DND-41 (cell line): Measurements from ENCODE around the gene CHERP.
"Not testable (repeated sequence)": the region's sequence is repeated elsewhere in the genome, so short reads cannot be mapped to it uniquely, and the experiment has no call there.

Experiments
- ATAC-seq: fragments of 200-7000 bp; cut with Tn5 transposase; 3 replicates; pipeline ENCODE4 v1.9.1; 2021; ENCODE audit warnings: low read depth; ENCODE audit not compliant: insufficient read depth
- DNase-seq: peaks from one replicate; pipeline ENCODE4 v3.0.0-alpha.2; 2020
- H2AFZ ChIP-seq: 2 replicates; pipeline ENCODE4 v1.6.0; 2012; ENCODE audit warnings: low read depth, low read length
- H3K27ac ChIP-seq: 2 replicates; pipeline ENCODE4 v1.5.1; 2012; ENCODE audit warnings: low read length, inconsistent platforms
- H3K27me3 ChIP-seq: fragments of 200-600 bp; sonication (generic); 2 replicates; pipeline ENCODE4 v1.6.0; 2012; ENCODE audit warnings: low read length, mild to moderate bottlenecking, inconsistent platforms; ENCODE audit not compliant: insufficient read depth, poor library complexity
- H3K36me3 ChIP-seq: 2 replicates; pipeline ENCODE4 v1.5.1; 2012; ENCODE audit warnings: low read length, inconsistent platforms; ENCODE audit not compliant: insufficient read depth
- H3K4me1 ChIP-seq: 2 replicates; pipeline ENCODE4 v1.5.1; 2012; ENCODE audit warnings: mild to moderate bottlenecking, low read length; ENCODE audit not compliant: insufficient read depth
- H3K4me2 ChIP-seq: 2 replicates; pipeline ENCODE4 v1.6.0; 2012; ENCODE audit warnings: mild to moderate bottlenecking, moderate library complexity, low read length, inconsistent platforms; ENCODE audit not compliant: insufficient read depth
- H3K4me3 ChIP-seq, 2 experiments: fragments of 200-600 bp in 1 of 2; shearing (Covaris generic) in 1 of 2; 2 replicates each; pipeline ENCODE4 v1.5.1; 2012 to 2016; ENCODE audit warnings: inconsistent platforms in 2 of 2, low read length in 2 of 2, mild to moderate bottlenecking in 2 of 2, low read depth in 1 of 2, moderate library complexity in 1 of 2
- H3K79me2 ChIP-seq: 2 replicates; pipeline ENCODE4 v1.6.0; 2012; ENCODE audit warnings: low read length, inconsistent platforms; ENCODE audit not compliant: insufficient read depth
- H3K9ac ChIP-seq: 2 replicates; pipeline ENCODE4 v1.6.0; 2012; ENCODE audit warnings: low read depth, mild to moderate bottlenecking, inconsistent platforms, low read length, moderate library complexity
- H3K9me3 ChIP-seq: 2 replicates; pipeline ENCODE4 v1.5.1; 2012; ENCODE audit warnings: low read length, moderate library complexity, mild to moderate bottlenecking, inconsistent platforms; ENCODE audit not compliant: insufficient read depth, severe bottlenecking
- H4K20me1 ChIP-seq: 2 replicates; pipeline ENCODE4 v1.6.0; 2012; ENCODE audit warnings: low read length; ENCODE audit not compliant: insufficient read depth
- EZH2 ChIP-seq: IDR thresholded peaks from 3 replicates; pipeline ENCODE4 v1.6.1; 2012; ENCODE audit warnings: borderline replicate concordance, low read depth, mild to moderate bottlenecking, moderate library complexity, low read length, inconsistent platforms; ENCODE audit not compliant: severe bottlenecking
- TF ChIP-seq, protein P1 (sequence below): IDR thresholded peaks from 2 replicates; pipeline ENCODE4 v1.5.1; 2012; ENCODE audit warnings: borderline replicate concordance, low read length, moderate library complexity, mild to moderate bottlenecking; ENCODE audit not compliant: poor library complexity, severe bottlenecking; ENCODE audit errors: extremely low read depth

CHERP gene

DNA sequence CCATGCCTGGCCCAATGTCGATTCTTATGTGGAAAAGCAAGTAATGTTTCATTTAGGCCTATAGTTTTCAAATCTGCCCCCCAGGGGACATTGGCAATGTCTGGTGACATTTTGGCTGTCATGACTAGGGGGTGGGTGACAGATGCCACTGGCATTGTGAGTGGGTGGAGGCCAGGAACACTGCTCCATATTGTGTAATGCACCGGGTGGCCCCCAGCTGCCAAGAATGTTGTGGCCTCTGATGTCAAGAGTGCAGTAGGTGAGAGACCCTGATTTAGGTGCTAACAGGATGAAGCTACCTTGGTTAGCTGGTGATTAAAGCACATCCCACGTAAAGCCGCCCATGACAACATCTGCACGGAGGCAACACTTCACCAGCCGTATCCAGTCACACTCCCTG, 35.3 kb downstream of the CHERP start:
- TF ChIP-seq EZH2: no peak
- TF ChIP-seq, protein P1, sequence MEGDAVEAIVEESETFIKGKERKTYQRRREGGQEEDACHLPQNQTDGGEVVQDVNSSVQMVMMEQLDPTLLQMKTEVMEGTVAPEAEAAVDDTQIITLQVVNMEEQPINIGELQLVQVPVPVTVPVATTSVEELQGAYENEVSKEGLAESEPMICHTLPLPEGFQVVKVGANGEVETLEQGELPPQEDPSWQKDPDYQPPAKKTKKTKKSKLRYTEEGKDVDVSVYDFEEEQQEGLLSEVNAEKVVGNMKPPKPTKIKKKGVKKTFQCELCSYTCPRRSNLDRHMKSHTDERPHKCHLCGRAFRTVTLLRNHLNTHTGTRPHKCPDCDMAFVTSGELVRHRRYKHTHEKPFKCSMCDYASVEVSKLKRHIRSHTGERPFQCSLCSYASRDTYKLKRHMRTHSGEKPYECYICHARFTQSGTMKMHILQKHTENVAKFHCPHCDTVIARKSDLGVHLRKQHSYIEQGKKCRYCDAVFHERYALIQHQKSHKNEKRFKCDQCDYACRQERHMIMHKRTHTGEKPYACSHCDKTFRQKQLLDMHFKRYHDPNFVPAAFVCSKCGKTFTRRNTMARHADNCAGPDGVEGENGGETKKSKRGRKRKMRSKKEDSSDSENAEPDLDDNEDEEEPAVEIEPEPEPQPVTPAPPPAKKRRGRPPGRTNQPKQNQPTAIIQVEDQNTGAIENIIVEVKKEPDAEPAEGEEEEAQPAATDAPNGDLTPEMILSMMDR: no peak
- Histone ChIP-seq H3K9ac (no peak overlapping the region), H3K4me2 (no peak overlapping the region), H4K20me1 (no peaks in the 10 kb centered on the region), H3K27ac (no peak overlapping the region), H3K27me3 (no peaks in the 10 kb centered on the region), H3K36me3 (peaks cover 29% of the 10 kb centered on the region), H3K4me3 (no peak overlapping the region), H3K4me1 (no peaks in the 10 kb centered on the region), H3K79me2 (no peaks in the 10 kb centered on the region), H3K9me3 (no peaks in the 10 kb centered on the region), H2AFZ (no peak overlapping the region)
- DNase-seq (no peak), ATAC-seq (no peak)

DNA sequence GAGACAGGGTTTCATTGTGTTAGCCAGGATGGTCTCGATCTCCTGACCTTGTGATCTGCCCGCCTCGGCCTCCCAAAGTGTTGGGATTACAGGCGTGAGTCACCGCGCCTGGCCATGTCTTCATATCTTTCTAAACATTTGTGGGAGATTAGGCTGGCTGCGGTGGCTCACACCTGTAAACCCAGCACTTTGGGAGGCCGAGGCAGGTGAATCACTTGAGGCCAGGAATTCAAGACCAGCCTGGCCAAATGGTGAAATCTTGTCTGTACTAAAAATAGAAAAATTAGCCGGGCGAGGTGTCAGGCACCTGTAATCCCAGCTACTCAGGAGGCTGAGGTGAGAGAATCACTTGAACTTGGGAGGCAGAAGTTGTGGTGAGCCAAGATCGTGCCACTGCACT, 36.1 kb downstream of the CHERP start:
- not testable (repeated sequence) for ATAC-seq, H3K27me3 ChIP-seq, H3K4me2 ChIP-seq, H3K79me2 ChIP-seq, H3K9me3 ChIP-seq, H2AFZ ChIP-seq, DNase-seq, H3K4me1 ChIP-seq, H3K27ac ChIP-seq, H3K4me3 ChIP-seq, H4K20me1 ChIP-seq, H3K9ac ChIP-seq
- H3K36me3 ChIP-seq: peaks cover 29% of the 10 kb centered on the region

DNA sequence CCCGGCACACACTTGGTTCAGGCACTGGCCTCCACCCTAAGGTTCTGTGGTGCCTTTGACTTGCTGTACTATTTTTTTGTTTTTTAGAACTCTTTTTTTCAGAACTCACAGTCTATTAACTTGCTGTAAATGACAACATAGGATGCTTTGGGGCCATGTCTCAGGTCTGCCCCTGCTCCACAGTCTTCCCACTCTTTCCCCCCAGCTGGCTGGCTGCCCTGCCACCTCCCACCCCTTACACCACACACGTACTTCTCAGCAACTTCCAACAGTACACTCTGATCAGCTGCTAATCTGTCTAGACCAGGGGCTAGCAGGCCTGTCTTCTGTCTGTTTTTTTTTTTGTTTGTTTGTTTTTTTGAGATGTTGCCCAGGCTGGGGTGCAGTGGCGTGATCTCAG, 38.0 kb downstream of the CHERP start:
- ATAC-seq: no peak
- no peaks in the 10 kb centered on the region for H3K79me2 ChIP-seq
- H4K20me1 ChIP-seq: no peaks in the 10 kb centered on the region
- TF ChIP-seq, protein P1: no peak
- TF ChIP-seq EZH2: no peak
- H3K36me3 ChIP-seq: peaks cover 18% of the 10 kb centered on the region
- no peak for DNase-seq
- H3K27me3 ChIP-seq: no peaks in the 10 kb centered on the region
- H2AFZ ChIP-seq: no peak overlapping the region
- H3K27ac ChIP-seq: no peak overlapping the region
- H3K4me1 ChIP-seq: no peaks in the 10 kb centered on the region
- H3K9ac ChIP-seq: no peak overlapping the region
- H3K4me2 ChIP-seq: no peak overlapping the region
- no peak overlapping the region for H3K4me3 ChIP-seq
- no peaks in the 10 kb centered on the region for H3K9me3 ChIP-seq

DNA sequence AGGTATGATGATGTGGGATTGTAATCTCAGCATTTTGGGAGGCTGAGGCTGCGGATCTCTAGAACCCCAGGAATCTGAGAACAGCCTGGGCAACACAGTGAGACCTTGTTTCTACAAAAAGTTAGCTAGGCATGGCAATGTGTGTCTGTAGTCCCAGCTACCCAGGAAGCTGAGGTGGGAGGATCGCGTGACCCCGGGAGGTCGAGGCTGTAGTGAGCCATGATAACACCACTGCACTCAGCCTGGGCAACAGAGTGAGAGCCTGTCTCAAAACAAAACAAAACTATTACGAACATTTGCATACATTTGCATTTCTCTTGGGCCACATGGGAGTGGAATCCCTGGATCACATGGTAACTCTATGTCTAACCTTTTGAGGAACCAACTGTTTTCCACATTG, 44.4 kb downstream of the CHERP start:
- no peak for ATAC-seq
- H3K79me2 ChIP-seq: peaks cover 25% of the 10 kb centered on the region
- no peak overlapping the region; the same call in 1 of the 2 replicates for H3K9ac ChIP-seq
- H3K27me3 ChIP-seq: no peaks in the 10 kb centered on the region
- no peak overlapping the region for H3K4me3 ChIP-seq
- H3K27ac ChIP-seq: no peak overlapping the region
- TF ChIP-seq, protein P1: no peak
- TF ChIP-seq EZH2: no peak
- no peak overlapping the region for H2AFZ ChIP-seq
- DNase-seq: no peak
- 0 out of 2 replicates have a peak, but pooled peaks cover under 1% of the 10 kb centered on the region for H3K36me3 ChIP-seq
- H3K9me3 ChIP-seq: no peaks in the 10 kb centered on the region
- H4K20me1 ChIP-seq: no peaks in the 10 kb centered on the region
- peak overlapping the region; percentile 2; the same call in 1 of the 2 replicates for H3K4me2 ChIP-seq
- H3K4me1 ChIP-seq: peaks cover 26% of the 10 kb centered on the region
